ENCODE measurements around the gene OR56B4. TPM values are rescaled to one million over a fixed set of nuclear protein-coding genes. Genes with fewer than 3 reads are reported as not detected.

OR56B4 gene
- total RNA-seq, 1 experiment from 2014 or later, result not detected

- H3K36me3 ChIP-seq (ENCODE audit: control insufficient read depth, insufficient read depth, low read length), result no peaks in the 10 kb centered on the region
- H3K4me3 ChIP-seq (ENCODE audit: low read depth in 2 of 2, low read length in 2 of 2), result no peak overlapping the region
- H3K4me1 ChIP-seq (ENCODE audit: control insufficient read depth, insufficient read depth, low read length), result no peaks in the 10 kb centered on the region
- no peaks in the 10 kb centered on the region for H3K9me3 ChIP-seq (ENCODE audit: control insufficient read depth, insufficient read depth, low read depth, low read length)
- ATAC-seq, result no peak
- H3K27ac ChIP-seq (ENCODE audit: low read length), result no peak overlapping the region
- H3K27me3 ChIP-seq (ENCODE audit: control insufficient read depth, insufficient read depth, low read length), result peaks cover 4% of the 10 kb centered on the region; the same call in 1 of the 2 replicates
- intact Hi-C loops (cut with micrococcal nuclease; ENCODE audit: unreplicated experiment), result no loop called here
- BruUV-seq (replicated peaks), result no TSS peak
- POLR2A ChIA-PET, result interaction anchor here (0.6 kb wide), 1 partner anchor 8 kb away, joined by 3 read pairs; no protein-coding TSS in a partner anchor
- CTCF ChIA-PET, result no interaction called here
- TF ChIP-seq POLR2AphosphoS5 (IDR thresholded peaks at IDR 0.05; ENCODE audit: low read depth, low read length), result no peak
- no peak for TF ChIP-seq CTCF (IDR thresholded peaks at IDR 0.05)
- TF ChIP-seq SIN3A (IDR thresholded peaks at IDR 0.05; ENCODE audit: borderline replicate concordance, insufficient read depth, low read depth, low read length), result no peak
- no peak for TF ChIP-seq TCF7L2 (IDR thresholded peaks at IDR 0.05; ENCODE audit: low read depth, low read length)
- TF ChIP-seq, protein P1, sequence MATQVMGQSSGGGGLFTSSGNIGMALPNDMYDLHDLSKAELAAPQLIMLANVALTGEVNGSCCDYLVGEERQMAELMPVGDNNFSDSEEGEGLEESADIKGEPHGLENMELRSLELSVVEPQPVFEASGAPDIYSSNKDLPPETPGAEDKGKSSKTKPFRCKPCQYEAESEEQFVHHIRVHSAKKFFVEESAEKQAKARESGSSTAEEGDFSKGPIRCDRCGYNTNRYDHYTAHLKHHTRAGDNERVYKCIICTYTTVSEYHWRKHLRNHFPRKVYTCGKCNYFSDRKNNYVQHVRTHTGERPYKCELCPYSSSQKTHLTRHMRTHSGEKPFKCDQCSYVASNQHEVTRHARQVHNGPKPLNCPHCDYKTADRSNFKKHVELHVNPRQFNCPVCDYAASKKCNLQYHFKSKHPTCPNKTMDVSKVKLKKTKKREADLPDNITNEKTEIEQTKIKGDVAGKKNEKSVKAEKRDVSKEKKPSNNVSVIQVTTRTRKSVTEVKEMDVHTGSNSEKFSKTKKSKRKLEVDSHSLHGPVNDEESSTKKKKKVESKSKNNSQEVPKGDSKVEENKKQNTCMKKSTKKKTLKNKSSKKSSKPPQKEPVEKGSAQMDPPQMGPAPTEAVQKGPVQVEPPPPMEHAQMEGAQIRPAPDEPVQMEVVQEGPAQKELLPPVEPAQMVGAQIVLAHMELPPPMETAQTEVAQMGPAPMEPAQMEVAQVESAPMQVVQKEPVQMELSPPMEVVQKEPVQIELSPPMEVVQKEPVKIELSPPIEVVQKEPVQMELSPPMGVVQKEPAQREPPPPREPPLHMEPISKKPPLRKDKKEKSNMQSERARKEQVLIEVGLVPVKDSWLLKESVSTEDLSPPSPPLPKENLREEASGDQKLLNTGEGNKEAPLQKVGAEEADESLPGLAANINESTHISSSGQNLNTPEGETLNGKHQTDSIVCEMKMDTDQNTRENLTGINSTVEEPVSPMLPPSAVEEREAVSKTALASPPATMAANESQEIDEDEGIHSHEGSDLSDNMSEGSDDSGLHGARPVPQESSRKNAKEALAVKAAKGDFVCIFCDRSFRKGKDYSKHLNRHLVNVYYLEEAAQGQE (IDR thresholded peaks at IDR 0.05; ENCODE audit: insufficient read depth in 1 of 2, low read depth in 2 of 2, low read length in 1 of 2), result no peak
- DNase-seq (ENCODE audit: low read depth, low spot score), result no peak
- in situ Hi-C loops (cut with HindIII; ENCODE audit: low pct_unique_long_range_greater_than_20kb, low sequenced_read_pairs), result no loop called here
These were observed 28.0 kb upstream of the OR56B4 start for GRCh38 chr11:6079463-6079862.

DNA sequence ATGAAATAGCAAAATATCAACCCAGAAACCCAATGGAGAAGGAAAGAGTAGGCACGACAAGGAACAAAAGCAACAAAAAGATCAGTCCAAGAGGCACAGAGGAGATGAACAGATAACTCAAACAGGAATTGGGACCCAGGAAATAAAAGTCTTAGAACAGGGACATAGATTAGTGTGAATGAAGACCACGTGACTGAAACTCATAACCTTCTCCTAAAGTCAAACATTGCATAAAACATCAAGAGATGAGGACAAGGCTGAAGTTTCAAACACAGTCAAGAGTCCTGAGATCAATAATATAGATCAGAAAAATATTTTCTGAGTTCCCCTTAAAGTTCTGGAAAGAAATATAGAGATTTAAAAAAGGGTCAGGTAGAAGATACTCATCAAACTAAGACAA, 24.4 kb upstream of the OR56B4 start:
- H3K4me3 ChIP-seq (ENCODE audit: low read depth in 2 of 2, low read length in 2 of 2), result no peak overlapping the region
- intact Hi-C loops (cut with micrococcal nuclease; ENCODE audit: unreplicated experiment) (no loop called here), in situ Hi-C loops (cut with HindIII; ENCODE audit: low pct_unique_long_range_greater_than_20kb, low sequenced_read_pairs) (no loop called here)
- CTCF ChIA-PET, result no interaction called here
- POLR2A ChIA-PET, result no interaction called here
- H3K4me1 ChIP-seq (ENCODE audit: control insufficient read depth, insufficient read depth, low read length), result no peaks in the 10 kb centered on the region
- no peak overlapping the region for H3K27ac ChIP-seq (ENCODE audit: low read length)
- 0 out of 2 replicates have a peak, but pooled peaks cover 2% of the 10 kb centered on the region for H3K27me3 ChIP-seq (ENCODE audit: control insufficient read depth, insufficient read depth, low read length)
- TF ChIP-seq POLR2AphosphoS5 (IDR thresholded peaks at IDR 0.05; ENCODE audit: low read depth, low read length) (no peak), CTCF (IDR thresholded peaks at IDR 0.05) (no peak), TCF7L2 (IDR thresholded peaks at IDR 0.05; ENCODE audit: low read depth, low read length) (no peak), SIN3A (IDR thresholded peaks at IDR 0.05; ENCODE audit: borderline replicate concordance, insufficient read depth, low read depth, low read length) (no peak)
- TF ChIP-seq, protein P1 (IDR thresholded peaks at IDR 0.05; ENCODE audit: insufficient read depth in 1 of 2, low read depth in 2 of 2, low read length in 1 of 2), result no peak
- H3K9me3 ChIP-seq (ENCODE audit: control insufficient read depth, insufficient read depth, low read depth, low read length), result no peaks in the 10 kb centered on the region
- H3K36me3 ChIP-seq (ENCODE audit: control insufficient read depth, insufficient read depth, low read length), result no peaks in the 10 kb centered on the region
- BruUV-seq (replicated peaks), result no TSS peak
- DNase-seq (ENCODE audit: low read depth, low spot score) (no peak), ATAC-seq (no peak)
